HG02943 (cell line): ENCODE measurements around the gene ANO6.
"Not testable (repeated sequence)": the region's sequence is repeated elsewhere in the genome, so short reads cannot be mapped to it uniquely, and the experiment has no call there.

Experiments
- ATAC-seq: cut with Tn5 transposase; IDR thresholded peaks from one replicate; pipeline ENCODE4 v1.9.1; 2021; ENCODE audit warnings: mild to moderate bottlenecking, low read depth, moderate library complexity; ENCODE audit not compliant: unreplicated experiment

Gene ANO6

GRCh38 chr12:45215419-45216229 is at the start of gene ANO6:
TSS of gene ANO6 (plus strand) at chr12:45216095. CDS start at chr12:45216322, 227 bp downstream.
- peak; percentile 65 for ATAC-seq

DNA sequence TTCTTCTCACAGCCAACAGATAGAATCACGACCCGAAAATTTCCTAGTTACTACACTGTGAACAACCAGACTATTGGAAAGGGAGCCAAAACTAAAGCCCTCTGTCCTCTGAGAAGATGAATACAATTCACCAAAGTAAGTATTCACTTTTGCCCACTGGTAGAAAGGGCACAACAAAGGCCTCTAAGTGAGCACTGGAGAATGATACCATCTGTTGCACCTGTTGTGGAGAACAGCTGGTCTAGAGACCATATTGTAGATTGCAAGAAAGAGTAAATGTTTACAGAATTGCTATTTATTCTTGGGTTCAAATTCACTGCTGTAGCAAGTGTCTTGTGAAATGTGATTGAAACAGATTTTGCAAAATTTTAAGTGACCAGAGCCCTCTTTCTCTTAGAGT is 46.9 kb upstream of the ANO6 start:
- no peak for ATAC-seq

DNA sequence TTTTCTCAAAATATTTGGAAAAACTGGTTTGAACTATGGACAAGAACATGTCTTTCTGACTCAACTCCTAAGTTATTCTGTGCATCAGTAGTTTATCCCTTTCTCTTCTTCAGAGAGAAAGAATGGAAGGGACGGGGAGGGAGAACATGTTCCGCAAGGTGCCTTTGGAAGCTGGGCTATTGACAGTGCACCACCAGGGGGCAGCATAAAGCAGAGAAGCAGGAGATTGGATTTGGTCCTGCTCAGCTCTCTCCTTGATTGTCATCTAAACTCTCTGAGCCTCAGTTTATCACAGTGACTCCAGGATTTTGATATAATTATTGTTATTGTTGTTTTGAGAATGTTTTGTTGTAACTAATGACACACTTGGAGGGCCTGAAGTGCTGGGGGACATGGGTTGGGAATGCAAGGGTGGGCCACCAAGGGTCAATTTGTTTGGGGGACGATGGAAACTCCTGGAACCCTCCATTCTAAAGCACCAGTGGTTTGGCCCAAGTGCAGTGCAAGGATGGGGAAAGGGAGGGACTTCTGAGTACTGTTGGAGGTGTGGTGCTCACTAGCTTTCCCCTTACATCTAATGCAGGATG is 45.3 kb upstream of the ANO6 start:
- no peak for ATAC-seq

- not testable (repeated sequence) for ATAC-seq
Measured at GRCh38 chr12:45173293-45173692, 42.6 kb upstream of the ANO6 start.

- ATAC-seq, result no peak
Measured at GRCh38 chr12:45174595-45174994, 41.3 kb upstream of the ANO6 start.

GRCh38 chr12:45178771-45179170 is 37.1 kb upstream of the ANO6 start:
- ATAC-seq, result no peak

DNA sequence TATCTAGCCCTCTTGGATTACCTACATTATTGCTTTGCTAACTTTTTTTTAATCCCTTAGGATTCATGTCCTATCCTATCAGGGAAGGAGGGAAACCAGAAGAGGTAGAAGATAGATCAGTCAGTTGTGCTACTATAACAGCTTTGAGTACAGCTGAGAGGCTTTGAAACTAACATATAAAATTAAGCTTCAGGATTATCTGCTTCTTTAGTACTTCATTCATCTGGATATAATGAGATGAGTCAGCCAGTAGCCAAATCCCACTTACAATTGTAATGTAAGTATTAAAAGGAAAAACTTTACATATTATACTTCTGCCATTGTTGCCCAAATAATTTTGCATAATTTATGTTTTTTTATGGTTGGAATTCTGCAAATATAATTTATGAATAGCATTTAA is 33.4 kb upstream of the ANO6 start:
- no peak for ATAC-seq

DNA sequence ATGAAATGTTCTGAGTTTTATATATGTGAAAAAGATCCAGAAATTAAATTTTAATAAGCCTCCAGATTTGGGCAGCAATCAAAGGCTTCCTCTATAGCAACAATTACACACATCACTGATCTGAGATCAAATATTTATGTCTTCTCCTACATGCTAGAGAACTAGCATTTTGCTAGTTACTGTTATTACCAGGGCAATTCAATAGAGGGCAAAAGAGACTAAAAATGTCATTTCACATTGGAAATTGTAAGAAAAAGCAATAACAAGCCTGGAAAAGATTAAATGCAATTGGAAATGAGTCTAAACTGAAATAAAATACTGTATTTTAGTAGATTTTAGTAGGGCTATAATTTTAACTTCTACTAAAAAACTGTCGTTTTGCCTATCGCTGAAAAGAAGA is 32.6 kb upstream of the ANO6 start:
- no peak for ATAC-seq

DNA sequence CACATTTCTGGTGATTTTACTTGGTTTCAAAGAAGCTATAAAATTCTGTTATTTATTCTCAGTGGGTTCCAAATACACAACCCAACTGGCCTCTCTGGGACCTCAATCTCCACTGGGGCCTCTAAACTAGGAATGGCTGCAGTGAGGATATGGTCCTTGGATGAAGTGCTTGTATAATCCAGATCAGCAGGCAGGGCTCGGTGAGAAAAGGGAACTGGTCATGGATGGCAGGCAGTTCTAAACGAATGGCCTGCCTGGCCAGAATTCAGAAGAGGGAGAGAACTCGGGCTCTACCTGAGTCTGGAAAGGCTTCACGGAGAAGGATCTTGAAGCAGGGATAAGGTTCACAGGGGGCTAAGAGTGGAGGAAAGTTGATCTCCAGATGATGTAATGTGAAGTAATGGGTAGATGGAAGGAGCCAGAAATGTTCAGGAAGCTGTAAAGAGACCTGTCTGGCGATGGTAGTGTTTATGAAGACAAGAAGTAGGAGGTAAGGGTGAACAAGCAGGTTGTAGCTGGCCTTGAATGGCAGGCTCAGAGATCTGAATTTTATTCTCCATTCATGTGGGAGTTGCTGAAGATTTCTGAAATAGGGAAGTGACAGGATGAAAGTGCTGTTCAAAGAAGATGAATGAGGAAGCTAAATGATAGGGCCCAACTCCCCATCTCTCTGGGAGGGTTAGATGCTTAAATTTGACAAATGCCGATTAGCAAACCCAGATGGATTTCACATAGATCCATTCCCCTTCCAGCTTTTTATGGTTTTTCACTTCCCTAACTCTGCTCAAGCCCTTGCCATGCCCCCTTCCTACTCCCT is 31.5 kb upstream of the ANO6 start:
- no peak for ATAC-seq

GRCh38 chr12:45186762-45187161 is 29.1 kb upstream of the ANO6 start:
- ATAC-seq, result no peak

DNA sequence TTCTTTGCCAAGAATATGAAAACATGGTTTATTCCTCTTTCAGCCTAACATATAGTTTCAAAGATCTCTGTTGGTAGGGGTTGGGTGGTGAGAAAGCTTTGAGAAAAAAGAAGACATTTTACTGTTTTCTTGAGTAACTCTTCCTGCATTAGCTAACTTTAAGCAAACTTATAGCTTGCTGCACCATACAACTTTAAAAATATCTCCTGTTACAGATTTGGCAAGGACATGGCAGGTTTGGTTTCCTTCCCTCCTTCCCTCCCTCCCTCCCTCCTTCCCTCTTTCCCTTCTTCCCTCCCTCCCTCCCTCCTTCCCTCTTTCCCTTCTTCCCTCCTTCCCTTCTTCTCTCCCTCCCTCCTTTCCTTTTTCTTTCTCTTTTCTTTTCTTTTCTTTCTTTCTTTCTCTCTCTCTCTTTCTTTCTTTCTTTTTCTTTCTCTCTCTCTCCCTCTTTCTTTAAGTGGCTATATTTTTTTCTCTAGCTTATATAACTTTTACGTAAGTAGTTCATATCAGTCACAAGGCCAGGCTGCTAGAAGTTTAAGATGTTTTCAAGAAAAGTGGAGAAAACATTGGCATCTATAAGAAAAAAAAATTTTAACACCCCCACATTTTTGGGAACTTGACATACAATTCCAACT is 26.0 kb upstream of the ANO6 start:
- ATAC-seq, result no peak

DNA sequence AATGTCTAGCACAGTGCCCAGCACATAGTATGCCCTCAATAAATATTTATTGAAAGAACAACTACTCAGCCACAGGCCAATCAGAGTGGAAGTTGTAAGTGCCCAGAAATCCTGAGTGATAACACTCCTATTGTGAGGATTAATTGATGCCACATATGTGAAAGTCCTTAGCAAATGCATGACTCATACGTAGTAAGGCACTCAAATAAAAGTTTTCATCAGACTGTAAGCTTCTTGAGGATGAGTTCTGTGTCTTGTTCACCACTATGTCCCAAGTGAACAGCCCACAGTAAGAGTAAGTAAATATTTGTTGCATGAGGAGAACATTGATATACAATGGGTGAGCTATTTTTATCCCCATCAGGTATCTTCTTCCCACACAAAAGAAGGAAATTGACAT is 24.7 kb upstream of the ANO6 start:
- ATAC-seq, result no peak

DNA sequence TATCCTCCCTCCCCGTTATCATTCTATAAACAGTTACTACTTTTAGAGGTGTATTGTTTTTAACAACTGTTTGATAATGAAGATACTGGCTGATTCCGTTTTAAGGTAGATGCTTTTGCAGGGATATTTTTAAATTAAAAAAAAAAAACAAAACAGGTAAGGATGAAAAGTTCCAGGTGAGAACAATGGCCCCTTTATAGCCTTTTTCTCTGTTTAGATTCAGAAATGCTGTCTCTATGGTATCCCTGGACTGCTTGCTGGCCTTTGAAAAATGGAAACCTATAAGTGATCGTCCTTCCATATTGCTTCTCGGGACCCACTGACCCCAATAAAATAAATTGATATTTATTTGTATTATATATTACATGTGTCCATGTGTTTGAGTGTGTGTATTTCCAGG is 23.2 kb upstream of the ANO6 start:
- no peak for ATAC-seq

DNA sequence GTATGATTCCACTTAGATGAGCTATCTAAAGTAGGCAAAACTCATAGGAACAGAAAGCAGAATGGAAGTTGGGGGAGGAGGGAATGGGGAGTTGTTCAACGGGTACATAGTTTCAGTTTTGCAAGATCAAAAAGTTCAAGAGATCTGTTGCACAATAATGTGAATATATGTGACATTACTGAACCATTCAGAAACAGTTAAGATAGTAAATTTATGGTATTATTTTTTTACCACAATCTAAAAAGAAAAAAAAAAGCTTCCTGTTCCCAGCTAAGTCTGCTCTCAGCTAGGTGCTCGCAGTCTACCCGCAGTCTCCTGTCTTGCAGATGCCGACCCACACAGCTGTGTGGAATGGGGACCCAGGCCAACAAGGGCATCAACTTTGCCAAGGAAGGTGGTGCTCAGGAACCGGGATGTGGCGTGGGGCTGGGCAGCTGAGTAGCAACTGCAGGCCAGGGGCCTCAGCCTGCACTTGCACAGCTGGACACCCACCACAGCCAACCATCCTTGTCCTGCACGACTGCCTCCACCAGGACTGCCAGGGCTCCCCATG is 15.3 kb upstream of the ANO6 start:
- no peak for ATAC-seq

- ATAC-seq, result no peak
Measured at GRCh38 chr12:45203767-45204166, 12.1 kb upstream of the ANO6 start.

GRCh38 chr12:45204757-45205156 is 11.1 kb upstream of the ANO6 start:
- no peak for ATAC-seq

GRCh38 chr12:45205165-45205825 is 10.6 kb upstream of the ANO6 start:
- no peak for ATAC-seq

DNA sequence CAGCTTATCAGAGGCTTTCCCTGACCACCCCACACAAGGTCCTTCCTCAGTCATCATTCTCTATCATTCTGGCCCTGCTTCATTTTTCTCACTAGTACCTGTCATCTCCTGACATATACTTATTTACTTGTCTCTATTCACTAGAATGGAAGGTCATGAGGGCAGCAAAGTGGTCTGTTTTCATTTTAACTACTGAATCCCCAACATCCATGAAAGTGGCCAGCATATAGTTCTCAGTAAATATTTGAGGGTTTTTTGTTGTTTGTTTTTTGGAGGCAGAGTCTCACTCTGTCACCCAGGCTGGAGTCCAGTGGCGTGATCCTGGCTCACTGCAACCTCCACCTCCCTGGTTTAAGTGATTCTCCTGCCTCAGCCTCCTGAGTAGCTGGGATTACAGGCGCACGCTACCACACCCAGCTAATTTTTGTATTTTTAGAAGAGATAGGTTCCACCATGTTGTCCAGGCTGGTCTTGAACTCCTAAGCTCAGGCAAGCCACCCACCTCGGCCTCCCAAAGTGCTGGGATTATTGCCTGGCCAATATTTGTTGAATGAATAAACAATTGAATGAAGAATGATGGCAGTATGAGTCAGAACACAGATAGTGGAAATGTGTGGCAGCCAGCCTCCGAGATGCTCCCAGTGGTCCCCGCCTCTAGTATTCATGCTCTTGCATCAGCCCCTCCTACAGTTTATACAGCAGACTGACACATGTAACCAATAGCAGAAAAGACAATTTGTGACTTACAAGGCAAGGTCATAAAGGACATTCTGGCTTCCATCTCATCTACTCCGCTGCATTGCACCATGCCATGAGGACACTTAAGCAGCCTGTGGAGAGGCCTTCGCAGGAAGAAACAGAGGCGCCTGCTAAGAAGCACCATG is 7.0 kb upstream of the ANO6 start:
- ATAC-seq, result no peak

DNA sequence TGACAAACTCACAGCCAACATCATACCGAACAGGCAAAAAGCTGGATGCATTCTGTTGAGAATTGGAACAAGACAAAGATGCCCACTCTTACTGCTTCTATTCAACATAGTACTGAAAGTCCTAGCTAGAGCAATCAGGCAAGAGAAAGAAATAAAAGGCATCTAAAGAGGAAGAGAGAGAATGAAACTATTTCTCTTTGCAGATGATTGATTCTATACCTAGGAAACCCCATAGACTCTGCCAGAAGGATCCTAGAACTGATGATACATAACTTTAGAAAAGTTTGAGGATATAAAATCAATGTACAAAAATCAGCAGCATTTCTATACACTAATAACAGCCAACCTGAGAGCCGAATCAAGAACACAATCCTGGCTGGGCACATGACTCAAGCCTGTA is 6.1 kb upstream of the ANO6 start:
- ATAC-seq, result no peak
